GOT3 (cell line): ENCODE data around the gene ZNF764.
"Not testable (repeated sequence)": the region's sequence is repeated elsewhere in the genome, so short reads cannot be mapped to it uniquely, and the experiment has no call there.

Source experiments
- DNase-seq: peaks from one replicate; lab custom pipeline; 2025; ENCODE audit warnings: mixed read lengths; lab: John Stamatoyannopoulos, UW

ZNF764 gene

GRCh38 chr16:30527635-30528178 is 30.5 kb downstream of the ZNF764 start:
- DNase-seq = no peak

- peak; percentile 94 for DNase-seq
These were observed 31.1 kb downstream of the ZNF764 start for GRCh38 chr16:30526823-30527634.

GRCh38 chr16:30526137-30526822 is 31.9 kb downstream of the ZNF764 start, which contains the start of gene ZNF768:
TSS of gene ZNF768 (minus strand) at chr16:30526566. CDS start at chr16:30526413, 153 bp downstream.
- DNase-seq = no peak

- no peak for DNase-seq
These were observed 32.4 kb downstream of the ZNF764 start for GRCh38 chr16:30525844-30526136.

- no peak for DNase-seq
These were observed 33.3 kb downstream of the ZNF764 start for GRCh38 chr16:30524575-30525568.

- no peak for DNase-seq
These were observed 34.2 kb downstream of the ZNF764 start for GRCh38 chr16:30523768-30524574.

- DNase-seq = not testable (repeated sequence)
These were observed 35.3 kb downstream of the ZNF764 start for GRCh38 chr16:30522702-30523463.

- DNase-seq = no peak
These were observed 36.1 kb downstream of the ZNF764 start for GRCh38 chr16:30521873-30522641.

- DNase-seq = no peak
These were observed 36.7 kb downstream of the ZNF764 start for GRCh38 chr16:30521476-30521872.

- no peak for DNase-seq
These were observed 38.8 kb downstream of the ZNF764 start for GRCh38 chr16:30519120-30520049.

GRCh38 chr16:30518552-30518951 is 39.6 kb downstream of the ZNF764 start:
- no peak for DNase-seq

- no peak for DNase-seq
These were observed 42.9 kb downstream of the ZNF764 start for GRCh38 chr16:30515275-30515674.

- no peak for DNase-seq
These were observed 46.7 kb downstream of the ZNF764 start for GRCh38 chr16:30511509-30511908.

GRCh38 chr16:30510376-30510938 is 47.7 kb downstream of the ZNF764 start:
- DNase-seq = no peak

GRCh38 chr16:30509081-30509765 is 49.0 kb downstream of the ZNF764 start:
- no peak for DNase-seq
